ENCODE data around the gene UNC93A.
A peak's percentile ranks its signal among the peaks of the same experiment; 100 is the strongest.

UNC93A gene

DNA sequence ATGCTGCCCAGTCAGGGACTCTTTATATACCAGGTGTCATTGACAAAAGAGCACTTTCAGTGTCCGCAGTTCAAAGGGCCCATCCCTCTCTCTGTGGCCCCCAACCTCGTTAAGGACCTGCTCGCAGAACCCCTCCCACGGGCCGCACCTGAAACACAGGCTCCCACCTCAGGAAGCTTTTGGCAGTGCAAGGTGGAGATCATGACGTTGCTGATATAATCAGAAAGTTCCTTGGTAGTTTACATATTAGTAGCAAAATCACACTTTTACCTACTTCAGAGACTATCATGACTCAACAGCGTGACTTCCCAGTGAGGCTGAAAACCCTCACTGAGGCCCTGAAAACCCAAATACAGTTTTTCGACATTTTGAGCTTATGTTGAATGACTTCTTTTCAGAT is 37.9 kb downstream of the UNC93A start:
- no peak for DNase-seq (ENCODE audit: low read depth, low spot score)
- H3K4me3 ChIP-seq (ENCODE audit: low read length) = no peak overlapping the region

DNA sequence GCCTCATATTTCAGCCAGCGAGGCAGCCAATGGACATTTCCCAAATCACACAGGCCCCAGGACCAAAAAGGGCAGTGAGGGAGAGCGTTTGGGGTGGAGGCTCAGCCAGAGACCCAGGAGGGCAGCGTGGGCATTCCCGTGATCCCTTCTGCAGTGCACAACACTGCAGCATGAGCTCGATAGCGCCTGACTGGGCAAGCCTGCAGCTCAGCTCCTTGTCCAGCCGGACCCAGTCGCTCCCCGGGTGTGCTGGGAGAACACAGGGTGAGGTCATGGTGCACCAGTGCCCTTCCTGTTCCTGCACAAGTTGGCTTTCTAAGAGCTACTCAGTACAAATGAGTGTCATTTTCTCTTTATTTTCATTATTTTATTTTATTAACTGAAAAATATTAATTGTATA is 39.6 kb downstream of the UNC93A start:
- DNase-seq (ENCODE audit: low read depth, low spot score) = no peak
- H3K4me3 ChIP-seq (ENCODE audit: low read length) = no peak overlapping the region

DNA sequence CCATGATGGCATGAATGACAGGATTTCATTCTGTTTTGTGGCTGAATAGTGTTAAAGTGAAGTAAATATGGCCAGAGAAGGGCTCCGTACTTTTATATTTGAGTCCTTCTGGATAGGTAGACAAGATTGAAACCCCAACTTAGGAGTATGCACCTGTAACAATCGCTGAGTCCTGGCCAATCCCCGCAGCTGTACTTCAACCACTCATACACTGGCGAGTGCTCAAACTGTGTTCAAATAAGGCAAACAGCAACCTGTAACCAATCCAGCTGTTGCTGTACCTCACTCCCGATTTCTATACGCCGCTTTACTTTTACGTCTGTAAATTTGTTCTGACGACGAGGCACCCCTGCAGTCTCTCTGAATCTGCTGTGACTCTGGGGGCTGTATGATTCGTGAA is 40.5 kb downstream of the UNC93A start:
- no peak overlapping the region for H3K4me3 ChIP-seq (ENCODE audit: low read length)
- DNase-seq (ENCODE audit: low read depth, low spot score) = no peak

DNA sequence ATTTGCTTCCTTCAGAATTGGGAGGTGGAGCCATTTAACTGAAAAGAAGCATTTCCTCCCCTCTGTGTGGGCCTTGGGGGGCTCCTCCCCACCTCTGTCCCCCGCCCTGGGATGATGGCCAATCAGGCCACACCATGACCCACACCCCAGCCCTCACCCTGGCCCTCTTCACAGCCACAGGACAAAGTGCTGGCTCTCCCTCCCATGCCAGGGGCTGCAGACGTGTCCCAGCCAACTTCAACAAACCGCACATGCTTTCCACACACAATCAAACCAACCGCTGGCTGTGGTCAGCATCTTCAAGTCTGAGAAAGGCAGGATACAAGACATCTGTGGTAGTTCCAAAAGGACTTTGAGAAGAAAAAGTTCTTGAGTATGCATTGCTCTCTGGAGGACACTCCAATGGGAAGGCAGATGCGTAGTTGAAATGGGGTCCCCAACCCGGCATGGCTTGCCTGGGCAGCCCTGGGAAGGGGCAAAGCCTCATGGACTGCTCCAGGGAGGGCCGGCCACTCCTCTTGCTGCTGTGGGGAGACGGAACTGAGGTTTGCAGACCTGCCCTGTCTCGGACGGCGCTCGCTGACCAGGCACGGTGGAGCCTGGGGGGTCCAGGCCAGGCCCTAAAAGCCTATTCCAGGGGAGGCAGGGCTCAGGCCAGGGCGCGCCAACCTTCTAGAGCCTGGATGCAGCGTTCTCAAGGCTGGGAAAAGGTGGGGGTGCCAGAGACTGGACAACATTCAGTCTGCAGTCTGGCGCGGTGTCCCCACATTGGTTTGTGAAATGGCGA is 45.9 kb downstream of the UNC93A start:
- no peak overlapping the region for H3K4me3 ChIP-seq (ENCODE audit: low read length)
- DNase-seq (ENCODE audit: low read depth, low spot score) = no peak

DNA sequence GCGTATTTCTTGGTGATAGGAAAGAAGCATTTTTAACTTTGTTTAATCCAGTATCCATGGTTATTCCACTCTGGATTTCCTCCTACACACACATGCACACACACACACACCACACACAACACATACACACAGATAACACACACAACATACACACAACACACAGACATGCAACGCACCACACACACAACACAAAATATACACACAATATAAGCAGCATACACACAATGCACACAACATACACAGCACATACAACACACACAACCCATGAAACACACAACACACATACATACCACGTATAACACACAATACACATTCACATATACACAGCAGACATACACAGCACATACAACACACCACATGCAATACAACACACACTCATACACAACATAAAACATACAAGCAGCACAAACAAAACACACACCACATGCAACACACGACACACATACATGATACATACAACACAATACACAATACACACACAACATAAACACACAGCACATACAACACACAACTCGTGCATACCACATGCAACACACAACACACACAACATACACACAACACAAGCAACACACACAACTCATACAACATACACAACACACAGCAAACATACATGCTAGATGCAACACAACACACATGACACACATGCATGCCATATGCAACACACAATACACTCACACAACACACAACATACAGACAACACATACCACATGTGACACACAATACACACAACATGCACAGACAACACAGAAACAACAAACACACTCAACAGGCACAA is 46.7 kb downstream of the UNC93A start:
- no peak for DNase-seq (ENCODE audit: low read depth, low spot score)
- H3K4me3 ChIP-seq (ENCODE audit: low read length) = no peak overlapping the region

DNA sequence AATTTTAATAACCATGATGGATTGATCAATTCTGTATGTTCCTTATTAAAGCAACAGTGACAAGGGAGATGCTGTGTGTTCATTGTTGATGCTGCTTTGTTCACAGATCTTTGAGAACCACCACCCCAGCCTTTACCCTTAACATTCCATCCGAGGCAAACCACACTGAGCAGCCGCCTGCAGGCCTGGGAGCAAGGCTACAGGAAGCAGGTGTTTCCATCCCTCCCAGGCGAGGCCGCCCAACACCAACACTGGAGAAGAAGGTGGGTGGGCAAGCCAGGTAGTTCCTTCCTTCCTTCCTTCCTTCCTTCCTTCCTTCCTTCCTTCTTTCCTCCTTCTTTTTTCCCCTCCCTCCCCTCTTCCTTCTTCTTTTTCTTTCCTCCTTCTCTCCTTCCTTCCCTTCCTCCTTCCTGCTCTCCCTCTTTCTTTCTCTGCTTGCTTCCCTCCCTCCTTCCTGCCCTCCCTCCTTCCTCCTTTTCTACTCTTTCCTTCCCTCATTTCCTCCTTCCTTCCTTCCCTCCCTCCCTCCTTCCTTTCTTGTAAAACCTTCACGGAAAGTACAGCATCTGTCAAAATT is 47.5 kb downstream of the UNC93A start:
- no peak overlapping the region for H3K4me3 ChIP-seq (ENCODE audit: low read length)
- DNase-seq (ENCODE audit: low read depth, low spot score) = peak; percentile 48

DNA sequence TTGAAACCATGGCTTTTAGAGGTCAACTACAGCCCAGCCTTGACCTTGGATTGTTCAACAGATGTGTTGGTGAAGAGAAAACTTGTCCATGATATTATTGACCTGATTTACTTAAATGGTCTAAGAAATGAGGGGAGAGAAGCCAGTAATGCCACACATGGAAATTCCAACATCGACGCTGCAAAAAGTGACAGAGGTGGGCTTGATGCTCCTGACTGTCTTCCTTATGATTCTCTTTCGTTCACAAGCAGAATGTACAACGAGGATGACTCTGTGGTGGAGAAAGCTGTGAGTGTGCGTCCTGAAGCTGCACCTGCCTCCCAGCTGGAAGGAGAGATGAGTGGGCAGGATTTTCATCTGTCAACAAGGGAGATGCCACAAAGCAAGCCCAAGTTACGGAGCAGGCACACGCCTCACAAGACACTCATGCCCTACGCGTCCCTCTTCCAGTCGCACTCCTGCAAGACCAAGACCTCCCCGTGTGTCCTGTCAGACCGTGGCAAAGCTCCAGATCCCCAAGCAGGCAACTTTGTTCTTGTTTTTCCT is 50.0 kb downstream of the UNC93A start:
- DNase-seq (ENCODE audit: low read depth, low spot score) = no peak
- H3K4me3 ChIP-seq (ENCODE audit: low read length) = no peak overlapping the region

DNA sequence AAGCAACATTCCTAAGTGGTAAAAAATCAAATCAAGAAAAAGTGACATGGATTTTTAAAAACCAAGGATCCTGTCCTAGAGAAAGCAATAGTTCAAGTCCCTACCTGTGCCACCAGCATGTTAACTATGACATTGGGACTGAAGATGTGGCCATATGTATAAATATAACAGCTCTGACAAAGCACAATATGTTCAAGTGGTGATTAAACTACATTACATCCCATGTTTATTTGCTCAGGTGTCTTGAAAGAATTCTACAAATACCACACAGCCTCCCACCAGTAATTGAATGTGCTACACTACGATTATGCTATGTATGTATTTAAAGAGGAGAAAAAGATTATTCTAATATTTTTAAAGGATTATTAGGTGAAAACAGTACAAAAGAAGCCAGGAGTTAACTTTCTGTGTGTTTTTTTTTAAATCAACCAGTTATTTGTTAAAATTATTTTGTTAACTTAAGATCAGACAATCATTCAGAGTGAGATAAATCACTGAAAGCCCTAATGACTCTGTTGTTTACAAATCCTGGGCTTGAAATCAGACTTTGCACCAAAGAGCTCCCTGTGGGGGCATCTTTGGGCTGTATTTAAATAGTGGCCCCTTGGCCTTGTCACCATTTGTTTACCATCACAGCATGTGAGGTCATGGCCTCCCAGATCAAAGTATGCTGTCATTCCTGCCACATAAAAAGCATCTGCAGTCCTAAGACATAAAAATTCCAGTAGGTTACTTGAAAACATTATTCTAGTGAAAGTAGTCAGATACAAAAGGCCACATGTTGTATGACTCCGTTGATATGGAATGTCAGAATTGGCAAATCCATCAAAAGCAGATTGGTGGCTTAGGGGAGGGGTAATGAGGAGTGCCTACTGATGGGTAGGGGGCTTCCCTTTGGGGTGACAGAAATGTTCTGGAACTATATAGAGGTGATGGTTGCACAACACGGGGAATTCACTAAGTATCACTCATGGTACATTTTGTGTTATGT is 50.8 kb downstream of the UNC93A start:
- no peak overlapping the region for H3K4me3 ChIP-seq (ENCODE audit: low read length)
- DNase-seq (ENCODE audit: low read depth, low spot score) = no peak

DNA sequence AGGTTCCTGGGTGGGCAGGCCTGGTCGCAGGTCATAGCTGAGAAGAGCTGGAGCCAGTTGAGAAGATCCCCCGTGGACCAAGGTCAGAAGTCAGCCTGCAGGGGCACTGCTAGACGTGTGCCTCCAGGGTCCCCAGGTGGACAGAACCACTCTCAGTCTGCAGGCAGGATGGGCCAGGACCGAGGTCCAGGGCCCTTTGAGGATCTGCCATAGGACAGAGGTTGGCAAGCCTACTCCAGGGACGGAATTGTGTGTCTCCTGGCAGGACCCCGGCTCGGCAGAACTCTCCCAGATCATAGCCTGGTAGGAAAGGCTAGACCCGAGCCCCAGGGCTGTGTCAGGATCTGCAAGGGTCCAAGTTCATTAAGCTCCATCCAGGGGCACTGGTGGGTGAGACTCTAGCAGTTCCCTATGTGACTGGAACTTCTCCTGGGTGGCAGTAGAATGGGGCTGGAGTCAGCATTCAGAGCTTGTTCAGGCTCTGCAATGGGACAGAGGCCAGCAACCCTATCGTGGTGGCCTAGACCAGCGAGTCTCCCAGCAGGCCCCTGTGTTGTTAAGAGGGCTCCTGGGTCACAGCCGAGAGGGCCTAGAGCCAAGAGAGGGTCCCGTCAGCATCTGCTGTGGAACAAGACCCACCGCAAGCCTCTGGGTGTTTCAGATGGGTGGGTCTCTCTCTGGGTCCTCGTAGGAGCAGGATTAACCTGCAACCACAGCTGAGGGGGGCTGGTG is 51.9 kb downstream of the UNC93A start:
- no peak overlapping the region for H3K4me3 ChIP-seq (ENCODE audit: low read length)
- DNase-seq (ENCODE audit: low read depth, low spot score) = no peak

DNA sequence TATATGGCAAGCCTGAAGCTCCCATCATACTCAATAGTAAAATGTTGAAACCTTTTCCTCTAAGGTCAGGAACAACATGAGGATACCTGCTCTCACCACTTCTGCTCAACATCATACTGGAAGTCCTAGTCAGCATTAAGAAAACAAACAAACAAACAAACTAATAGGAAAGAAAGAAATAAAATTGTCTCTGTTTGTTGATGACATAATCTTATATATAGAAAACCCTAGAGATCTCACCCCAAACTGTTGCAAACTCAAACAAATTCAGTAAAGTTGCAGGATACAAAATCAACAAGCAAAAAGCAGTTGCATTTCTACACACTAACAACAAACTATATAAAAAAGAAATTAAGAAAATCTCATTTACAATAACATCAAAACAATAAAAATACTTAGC is 54.2 kb downstream of the UNC93A start:
- no peak for DNase-seq (ENCODE audit: low read depth, low spot score)
- H3K4me3 ChIP-seq (ENCODE audit: low read length) = no peak overlapping the region

DNA sequence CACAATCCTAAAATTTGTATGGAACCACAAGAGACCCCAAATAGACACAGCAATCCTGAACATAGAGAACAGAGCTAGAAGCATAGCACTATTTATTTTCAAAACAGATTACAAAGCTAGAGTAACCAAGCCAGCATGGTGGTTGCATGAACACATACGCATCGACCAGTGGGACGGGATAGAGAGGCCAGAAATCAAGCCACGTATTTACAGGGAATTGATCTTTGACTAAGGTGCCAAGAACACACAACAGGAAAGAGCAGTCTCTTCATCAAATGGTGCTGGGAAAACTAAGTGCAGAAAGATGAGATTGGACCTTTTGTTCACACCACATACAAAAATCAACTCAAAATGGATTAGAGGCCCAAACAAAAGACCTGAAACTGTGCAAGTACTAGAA is 54.8 kb downstream of the UNC93A start:
- DNase-seq (ENCODE audit: low read depth, low spot score) = no peak
- H3K4me3 ChIP-seq (ENCODE audit: low read length) = no peak overlapping the region

DNA sequence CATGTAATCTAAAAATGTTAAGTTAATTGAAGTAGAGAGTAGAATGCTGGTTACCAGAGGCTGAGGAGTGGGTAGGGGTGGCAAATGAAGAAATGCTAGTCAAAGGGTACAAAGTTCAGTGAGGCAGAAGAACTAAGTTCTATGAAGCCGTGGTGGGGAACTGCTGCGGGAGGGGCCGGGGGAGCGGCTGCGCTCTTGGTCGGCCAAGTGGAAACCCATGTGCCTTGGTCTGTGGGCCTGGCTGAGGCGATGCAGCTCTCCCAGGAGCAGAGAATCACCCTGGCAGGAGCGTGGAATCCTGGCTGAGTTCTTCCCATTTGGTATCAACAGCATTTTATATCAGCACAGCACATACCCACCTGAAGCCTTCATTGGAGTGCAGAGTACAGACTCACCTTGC is 56.1 kb downstream of the UNC93A start:
- no peak overlapping the region for H3K4me3 ChIP-seq (ENCODE audit: low read length)
- no peak for DNase-seq (ENCODE audit: low read depth, low spot score)

DNA sequence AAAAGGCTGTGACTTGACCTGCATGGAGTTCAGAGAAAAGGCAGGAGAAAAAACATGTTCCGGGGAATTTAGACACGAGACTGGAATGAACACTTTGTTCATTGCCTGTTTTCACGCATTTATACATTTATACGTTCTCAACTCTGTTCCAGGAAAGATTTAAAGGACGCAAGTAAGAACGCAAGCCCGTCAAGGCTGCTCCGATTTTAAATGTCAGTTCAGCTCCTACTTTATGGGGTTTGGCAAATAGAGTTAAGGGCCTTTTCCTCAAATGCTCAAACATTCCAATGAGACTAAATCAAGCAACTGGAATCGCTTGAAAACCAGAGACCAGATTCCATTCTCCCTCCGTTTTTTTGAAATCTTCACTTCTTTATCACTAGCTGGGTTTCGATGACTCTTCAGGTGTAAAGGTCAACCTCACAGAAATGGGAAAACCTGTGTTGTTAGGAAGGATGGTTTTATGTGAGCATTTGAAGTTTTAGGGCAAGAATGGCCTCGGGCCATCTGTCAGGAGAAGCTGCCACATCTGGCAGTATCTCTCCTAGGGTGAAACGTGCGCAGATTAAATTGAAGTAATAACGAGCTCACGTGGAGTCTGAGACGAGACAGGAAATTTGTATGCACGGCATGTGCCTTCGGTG is 58.6 kb downstream of the UNC93A start:
- no peak for DNase-seq (ENCODE audit: low read depth, low spot score)
- H3K4me3 ChIP-seq (ENCODE audit: low read length) = no peak overlapping the region

DNA sequence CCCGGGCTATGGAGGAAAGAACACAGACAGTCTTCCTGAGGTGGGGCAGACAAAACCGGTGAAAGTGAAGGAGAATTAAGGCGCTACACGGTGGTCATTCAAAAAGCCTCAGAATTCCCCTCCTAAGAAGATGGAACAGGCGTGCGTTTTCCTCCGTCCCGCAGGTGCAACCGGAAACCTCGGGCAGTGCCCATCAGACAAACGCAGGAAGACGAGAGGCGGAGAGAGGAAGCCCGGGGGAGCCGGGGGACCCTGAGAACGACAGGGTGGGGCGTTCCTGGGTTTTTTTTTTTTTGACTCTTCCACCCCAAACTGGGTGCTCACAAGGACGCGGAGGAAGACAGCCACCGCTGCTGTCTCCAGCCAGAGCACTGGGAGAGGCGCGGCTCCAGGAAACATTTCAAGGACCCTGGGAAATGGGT is 59.2 kb downstream of the UNC93A start:
- H3K4me3 ChIP-seq (ENCODE audit: low read length) = peak overlapping the region; percentile 48
- DNase-seq (ENCODE audit: low read depth, low spot score) = no peak

DNA sequence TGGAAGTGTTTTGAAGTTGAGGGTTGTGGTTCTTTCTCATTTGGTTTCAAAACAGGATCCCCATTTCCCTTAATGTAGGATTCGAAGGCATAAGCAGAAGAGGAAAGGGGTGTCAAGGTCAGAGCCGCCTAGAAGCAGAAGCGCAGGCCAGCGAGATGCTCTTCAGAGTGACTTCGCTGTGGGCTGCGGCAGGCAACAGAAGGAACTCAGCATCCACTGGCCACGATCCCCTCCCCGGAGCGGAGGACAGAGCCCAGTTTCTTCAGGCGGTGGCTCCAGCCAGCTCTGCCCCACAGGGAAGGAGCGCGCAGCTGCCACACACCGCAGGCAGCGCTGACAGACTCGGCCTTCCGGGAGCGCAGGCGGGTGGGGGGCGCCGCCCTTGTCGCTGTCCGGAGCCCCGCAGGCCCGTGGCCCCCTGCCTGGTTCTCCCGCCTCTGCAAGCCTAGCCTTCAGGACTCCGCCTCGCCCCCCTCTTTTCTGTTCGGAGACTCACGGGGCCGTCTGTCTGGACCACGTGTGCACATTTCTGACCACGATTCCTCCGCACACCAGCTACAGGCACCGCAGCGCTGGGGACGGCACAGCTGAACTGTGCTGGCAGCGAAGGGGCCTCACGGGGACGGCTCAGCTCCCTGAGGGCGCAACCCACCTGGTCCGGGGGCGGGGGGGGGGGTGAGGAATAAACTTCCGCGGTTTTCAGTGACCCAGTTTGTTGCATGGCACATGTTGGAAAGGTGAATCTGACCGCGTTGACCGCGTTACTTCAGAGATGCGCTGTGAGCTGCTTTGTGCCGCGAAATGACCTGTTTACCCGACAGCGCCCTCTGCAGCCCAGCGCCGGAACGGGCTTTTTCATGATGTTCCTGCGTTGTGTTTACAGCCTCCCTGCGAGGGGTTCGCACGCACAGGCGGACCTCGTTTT is 59.9 kb downstream of the UNC93A start:
- peak; percentile 65 for DNase-seq (ENCODE audit: low read depth, low spot score)
- H3K4me3 ChIP-seq (ENCODE audit: low read length) = peak overlapping the region; percentile 48

DNA sequence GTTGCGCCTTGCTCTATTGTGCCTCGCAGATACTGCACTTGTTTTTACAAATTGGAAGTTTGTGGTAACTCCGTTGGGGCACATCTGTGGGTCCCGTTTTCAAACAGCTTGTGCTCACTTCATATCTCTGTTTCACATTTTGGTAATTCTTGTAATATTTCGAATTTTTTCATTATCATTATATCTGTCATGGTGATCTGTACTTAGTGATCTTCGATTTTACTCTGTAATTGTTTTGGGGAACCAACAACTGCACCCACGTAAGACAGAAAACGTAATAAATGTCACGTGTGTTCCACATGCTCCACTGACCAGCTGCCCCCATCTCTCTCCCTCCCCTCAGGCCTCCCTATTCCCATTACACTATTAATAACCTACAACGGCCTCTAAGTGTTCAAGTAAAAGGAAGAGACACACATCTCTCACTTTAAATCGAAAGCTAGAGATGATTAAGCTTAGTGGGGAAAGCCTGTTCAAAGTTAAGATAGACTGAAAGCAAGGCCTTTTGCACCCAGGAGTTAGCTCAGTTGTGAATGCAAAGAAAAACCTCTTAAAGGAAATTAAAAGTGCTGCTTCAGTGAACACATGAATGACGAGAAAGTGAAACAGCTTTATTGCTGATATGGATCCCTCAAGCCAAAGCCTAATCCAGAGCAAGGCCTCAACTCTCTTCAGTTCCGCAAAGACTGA is 60.7 kb downstream of the UNC93A start:
- DNase-seq (ENCODE audit: low read depth, low spot score) = no peak
- peak overlapping the region; percentile 48 for H3K4me3 ChIP-seq (ENCODE audit: low read length)

All from Jurkat, Clone E6-1 (cell line).